GM21723 (cell line): ENCODE data around the gene UROD.

Source experiments
- ATAC-seq: cut with Tn5 transposase; IDR thresholded peaks from one replicate; pipeline ENCODE4 v1.9.1; 2021; ENCODE audit warnings: mild to moderate bottlenecking, moderate library complexity; ENCODE audit not compliant: unreplicated experiment

The UROD gene

DNA sequence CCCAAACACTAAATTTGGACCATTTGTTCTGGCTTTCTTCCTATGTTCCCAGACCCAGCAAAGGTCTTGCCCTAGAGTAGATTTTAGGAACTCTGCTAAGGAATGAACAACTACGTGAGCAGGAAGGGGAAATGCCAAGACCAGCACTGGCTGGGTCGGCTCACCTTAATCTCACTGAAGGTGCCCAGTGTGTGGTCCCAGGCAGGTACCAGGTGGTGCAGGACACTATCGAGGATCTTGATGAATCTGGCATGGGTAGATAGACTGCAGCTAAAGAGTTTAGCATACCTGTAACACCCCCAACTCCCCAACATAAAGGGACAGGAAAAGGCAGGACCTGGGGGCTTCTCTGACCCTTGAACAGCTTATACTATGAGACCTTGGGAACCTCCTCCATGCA is 4.0 kb upstream of the UROD start:
- ATAC-seq, result no peak

DNA sequence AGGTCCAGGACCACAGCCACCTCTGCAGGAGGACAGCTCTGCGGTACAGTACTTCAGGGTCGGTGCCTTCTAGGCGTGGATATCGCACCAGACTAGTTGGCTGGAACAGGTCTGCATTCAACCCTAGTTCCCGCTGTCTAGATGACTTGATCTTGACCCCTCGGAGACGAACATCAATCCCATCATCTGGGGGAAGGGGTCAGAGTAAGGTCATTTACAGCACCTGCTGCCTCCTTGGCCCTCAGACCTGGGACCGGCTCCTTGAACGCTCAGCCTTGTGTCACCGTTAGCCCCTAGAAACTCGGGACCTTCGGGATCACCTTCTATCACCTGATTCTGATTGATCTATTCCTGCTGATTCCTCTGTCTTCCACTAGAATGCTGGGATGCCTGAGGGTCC is 3.5 kb upstream of the UROD start:
- no peak for ATAC-seq

DNA sequence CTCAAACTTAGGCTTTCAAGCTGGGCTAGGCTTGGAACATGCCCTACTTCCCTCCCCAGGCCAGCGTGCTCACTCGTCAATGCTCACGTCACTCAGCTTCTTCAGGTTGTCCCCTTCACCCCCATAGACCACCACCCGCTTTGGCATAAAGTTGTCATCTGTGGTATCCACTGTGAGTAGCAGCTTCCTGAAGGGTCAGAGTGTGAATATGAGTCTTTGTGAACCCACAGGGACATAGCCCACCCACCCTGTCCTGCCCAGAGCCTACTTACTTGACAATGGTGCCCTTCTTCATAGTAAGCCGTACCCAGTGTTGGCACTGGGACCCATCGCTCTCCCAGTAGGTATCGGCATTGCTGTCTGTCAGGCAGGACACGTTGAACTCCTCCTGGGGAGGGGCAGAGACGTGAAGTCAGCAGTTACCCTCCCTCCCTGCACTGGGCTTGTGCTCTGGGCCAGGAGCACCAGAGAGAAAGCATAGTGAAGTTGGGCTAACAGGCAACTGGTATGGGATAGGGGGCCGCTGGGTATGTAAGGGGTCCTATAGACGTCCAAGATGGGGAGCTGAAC is 2.7 kb upstream of the UROD start:
- ATAC-seq, result no peak

DNA sequence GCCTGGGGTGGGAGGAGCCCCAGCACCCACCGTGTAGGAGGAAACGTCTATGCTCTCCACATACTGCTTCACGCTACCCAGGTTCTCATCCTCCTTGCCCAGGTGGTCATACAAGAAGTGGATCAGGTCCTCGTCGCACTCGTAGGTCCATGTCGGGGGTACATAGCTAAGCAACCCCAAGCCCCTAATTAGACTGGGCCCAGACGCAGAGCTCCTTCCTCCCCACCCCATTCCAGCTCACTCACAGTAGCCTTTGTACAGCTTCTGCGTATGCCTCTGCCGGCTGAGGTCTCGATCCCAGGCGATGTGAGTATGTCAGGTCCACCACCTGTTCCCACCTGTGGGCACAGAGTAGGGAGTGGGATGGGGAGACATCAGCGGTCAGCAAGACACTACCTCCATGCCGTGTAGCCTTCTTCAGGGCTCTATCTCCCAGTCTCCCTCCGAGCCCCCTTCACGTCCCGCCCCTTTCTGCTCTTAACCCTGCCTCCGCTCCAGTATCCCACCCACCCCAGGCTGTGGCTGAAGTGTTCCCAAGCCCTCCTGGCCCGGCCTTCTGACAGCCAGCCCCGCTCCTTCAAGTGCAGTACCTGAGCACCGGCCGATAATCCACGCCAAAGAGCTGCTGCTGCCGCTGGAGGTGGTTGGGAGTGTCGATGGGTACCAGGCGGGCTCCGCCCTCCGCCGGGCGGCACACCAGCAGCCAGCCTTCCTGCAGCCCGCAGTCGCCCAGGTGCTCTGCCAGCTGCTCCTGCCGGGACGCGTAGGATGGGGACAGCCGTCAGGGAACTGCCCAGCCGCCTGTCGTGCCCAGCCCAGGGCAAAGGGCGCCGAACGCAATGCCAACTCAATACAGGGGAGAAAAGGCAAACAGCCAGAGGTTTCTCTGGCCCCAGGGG is 1.8 kb upstream of the UROD start:
- ATAC-seq, result no peak

DNA sequence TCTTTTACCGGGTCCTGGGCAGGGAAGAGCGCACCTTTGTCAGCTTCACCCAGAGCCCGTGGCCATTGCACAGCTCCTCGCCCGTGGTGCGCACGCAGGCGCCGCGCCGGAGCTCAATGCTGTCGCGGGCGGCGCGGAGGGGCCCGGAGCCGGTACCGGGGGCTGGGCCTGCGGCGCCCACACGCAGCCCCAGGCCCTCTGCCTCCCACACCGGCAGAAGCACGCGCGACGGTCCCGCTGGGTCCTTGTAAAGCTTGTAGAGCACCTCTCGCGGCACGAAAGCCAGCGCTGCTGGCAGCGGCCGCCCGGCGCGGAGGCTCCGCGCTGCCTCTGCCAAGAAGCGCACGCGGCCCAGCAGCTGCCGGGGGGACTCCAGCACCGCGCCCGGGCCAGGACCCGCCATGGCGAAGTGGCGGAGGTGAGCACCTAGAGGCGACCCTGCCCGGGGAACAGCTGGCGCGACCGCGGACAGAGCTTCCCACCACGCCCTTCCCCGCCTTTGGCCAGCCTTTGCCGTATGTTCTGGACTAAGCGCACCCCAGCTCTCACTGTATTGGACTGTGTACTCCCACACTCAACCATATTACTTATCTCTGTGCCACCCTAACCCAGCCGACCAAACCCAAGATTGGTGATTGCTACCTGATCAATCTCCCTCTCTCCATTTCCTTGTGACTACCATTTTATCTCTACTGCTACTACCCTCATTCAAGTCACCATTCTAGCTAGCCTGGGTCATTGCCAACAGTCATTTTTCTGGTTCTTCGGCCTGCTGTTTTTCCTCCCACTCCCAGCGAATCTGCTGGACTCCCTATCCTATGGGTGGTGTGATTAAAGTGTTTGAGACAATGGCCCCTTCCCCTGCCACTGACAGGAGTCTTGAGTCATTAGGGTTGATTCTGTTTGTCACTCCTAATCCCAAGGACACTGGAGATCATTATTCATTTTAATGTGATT is 921 bp upstream of the UROD start, which contains the start of gene HECTD3:
HECTD3 (minus strand) TSS at position 470 of the 957 bp plus-strand sequence; CDS start at position 403, 67 bp downstream.
- peak; percentile 70 for ATAC-seq

DNA sequence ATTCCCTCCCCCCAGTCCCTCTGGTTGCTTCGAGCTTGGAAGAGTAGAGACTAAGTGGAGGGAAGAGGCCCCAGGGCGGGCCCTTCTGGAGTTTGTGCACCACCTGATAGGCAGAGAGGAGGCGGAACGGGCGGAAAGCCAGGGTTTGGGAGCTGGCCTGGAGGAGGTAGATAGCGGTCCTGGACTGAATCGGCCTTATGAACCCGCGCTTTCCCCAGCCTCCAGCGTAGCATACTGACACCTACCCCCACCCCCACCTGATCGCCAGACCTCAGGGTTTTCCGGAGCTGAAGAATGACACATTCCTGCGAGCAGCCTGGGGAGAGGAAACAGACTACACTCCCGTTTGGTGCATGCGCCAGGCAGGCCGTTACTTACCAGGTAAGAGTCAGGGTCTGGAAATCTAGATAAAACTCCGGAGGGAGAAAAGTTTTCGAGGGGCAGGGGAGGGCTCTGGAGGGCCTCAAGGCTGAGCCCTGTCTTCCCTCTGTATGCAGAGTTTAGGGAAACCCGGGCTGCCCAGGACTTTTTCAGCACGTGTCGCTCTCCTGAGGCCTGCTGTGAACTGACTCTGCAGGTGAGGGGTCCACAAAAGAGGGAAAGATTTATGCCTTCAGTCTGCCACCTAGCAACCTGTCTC is 705 bp downstream of the UROD start:
- ATAC-seq, result no peak

DNA sequence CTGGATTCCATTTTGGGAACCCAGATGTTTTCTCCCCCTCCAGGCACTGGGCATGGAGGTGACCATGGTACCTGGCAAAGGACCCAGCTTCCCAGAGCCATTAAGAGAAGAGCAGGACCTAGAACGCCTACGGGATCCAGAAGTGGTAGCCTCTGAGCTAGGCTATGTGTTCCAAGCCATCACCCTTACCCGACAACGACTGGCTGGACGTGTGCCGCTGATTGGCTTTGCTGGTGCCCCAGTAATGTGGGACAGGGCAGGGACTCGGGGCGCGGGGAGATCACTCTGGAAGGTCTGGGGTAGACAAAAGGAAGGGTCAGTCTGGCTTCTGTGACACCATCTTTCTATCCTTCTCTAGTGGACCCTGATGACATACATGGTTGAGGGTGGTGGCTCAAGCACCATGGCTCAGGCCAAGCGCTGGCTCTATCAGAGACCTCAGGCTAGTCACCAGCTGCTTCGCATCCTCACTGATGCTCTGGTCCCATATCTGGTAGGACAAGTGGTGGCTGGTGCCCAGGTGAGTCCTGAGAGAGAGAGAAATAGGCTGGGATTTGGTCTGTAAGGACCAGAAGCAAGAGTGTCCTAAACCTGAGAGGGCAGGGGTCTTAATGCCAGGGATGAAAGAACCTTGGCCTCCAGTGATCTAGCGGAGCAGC is 1.6 kb downstream of the UROD start:
- no peak for ATAC-seq

DNA sequence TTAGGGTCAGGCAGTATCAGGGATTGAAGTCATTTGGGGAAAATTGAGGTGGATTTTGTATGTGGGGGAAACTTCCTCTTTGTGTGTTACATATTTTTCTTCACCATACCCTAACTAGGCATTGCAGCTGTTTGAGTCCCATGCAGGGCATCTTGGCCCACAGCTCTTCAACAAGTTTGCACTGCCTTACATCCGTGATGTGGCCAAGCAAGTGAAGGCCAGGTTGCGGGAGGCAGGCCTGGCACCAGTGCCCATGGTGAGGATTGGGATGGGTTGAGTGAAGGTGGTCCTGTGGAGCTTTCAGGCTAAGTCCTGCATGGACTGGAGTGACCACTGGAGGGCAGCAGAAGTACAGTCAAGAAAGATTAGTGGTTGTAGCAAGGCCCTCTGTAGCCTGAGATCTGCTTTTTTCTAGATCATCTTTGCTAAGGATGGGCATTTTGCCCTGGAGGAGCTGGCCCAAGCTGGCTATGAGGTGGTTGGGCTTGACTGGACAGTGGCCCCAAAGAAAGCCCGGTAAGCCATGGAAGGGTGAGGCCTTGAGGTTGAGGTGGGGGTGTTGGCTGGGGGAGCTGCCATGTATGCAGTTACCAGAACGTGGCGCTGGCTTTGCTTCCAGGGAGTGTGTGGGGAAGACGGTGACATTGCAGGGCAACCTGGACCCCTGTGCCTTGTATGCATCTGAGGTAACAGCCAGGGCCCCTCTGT is 2.4 kb downstream of the UROD start:
- ATAC-seq, result no peak

DNA sequence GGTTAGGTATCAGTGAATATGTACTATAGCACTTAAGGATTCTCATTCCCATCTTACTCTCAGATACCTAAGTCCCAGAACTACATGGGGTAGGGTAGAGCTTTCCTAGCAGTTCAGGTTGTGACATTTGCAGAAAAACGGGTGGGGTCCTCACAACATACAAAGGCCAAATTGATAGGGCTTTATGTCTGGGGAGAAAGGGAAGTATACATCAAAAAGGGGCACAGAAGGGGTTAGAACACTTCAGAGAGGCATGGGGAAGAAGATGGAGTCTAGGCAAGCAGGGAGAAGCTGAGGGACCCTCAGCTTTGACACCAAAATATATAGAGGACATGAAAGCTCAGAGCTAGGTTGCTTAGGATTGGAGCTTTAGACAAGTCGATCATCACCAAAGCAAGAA is 3.6 kb downstream of the UROD start:
- no peak for ATAC-seq

DNA sequence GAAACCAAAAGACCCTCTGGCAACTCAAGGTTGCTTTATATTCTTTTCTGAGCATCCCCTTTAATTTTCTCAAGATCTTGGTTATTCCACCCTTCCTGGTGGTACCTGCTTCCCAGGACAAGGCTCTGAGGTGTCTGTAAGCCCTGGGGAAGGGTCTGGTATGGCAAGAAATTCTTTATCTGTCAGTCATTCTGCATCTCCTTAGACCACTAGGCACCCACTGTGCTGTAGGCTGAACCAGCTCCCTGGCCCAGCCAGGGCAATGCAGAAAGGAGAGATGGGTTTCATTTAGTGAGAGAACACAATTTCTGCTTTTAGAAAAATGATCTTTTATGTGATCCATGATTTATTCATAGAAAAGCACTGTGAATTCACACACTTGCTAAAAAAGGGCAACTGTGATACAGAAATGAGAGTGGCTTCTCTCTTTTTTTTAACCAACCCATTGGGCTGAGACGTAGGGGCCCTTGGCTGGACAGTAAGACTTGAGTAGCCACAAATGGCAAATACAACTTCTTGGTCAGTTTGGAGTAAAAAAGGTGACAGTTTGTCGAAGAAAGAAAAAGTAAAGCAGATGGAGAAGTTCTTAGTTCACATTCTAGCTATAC is 4.1 kb downstream of the UROD start:
- ATAC-seq, result no peak

DNA sequence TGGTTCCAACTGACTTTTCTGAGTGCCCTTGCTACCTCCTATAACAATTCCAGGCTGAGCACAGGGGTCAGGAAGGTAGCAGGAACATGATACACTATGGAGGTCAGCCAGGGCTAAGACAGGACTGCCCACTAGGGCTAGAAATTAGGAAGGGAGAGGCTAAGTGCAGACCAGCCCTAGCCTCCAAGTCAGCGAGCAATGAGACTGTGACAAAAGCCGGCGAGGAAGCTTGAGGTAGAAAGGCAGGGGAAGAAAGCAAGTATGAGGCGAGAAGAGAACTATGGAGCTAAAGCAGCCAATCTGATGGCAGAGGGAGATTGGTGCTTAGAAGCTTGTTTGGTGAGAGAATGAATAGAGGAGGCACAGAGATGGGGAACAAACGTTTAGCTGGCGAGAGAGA is 4.7 kb downstream of the UROD start:
- ATAC-seq, result no peak

DNA sequence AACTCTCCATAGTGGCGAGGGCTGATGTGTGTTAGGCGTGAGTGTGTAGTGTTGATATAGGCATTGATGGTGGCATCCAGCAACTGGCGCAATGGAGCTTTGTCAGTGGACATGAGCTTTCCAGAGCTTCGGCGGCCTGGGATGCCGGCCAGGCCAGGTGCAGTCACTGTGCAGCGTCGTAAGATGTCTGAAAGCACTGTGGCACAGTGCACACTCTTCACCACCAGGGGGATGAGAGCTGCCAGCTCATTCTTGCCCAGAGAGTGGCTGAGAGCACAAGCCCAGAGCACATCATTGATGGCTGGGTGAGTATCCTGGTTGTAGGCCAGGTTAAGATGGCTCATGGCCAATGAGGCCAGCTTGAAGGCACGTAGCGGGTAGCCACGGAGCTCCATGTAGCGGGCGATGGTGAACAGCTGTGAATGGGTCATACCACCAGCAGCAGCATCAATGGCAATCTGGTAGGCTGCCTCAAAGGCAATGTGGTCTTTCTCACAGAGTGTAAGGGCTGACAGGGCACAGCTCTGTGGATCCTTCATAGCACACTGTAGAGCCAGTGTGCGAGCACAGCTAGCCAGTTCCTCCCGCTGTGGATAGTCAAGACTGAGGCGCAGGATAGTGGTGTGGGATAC is 6.7 kb downstream of the UROD start:
- ATAC-seq, result peak; percentile 51

DNA sequence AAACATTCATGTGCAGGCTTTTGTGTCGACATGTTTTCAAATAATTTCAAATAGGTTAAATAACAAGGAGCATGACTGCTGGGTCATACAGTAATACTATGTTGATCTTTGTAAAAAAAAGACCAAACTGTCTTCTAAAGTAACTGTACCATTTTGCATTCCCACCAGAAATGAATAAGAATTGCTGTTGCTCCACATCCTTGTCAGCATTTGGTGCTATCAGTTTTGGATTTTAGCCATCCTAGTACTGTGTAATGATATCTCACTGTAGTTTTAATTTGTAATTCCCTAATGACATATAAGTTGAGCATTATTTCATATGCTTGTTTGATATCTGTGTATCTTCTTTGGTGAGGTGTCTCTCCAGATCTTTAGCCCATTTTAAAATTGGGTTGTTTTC is 11.6 kb downstream of the UROD start:
- no peak for ATAC-seq

DNA sequence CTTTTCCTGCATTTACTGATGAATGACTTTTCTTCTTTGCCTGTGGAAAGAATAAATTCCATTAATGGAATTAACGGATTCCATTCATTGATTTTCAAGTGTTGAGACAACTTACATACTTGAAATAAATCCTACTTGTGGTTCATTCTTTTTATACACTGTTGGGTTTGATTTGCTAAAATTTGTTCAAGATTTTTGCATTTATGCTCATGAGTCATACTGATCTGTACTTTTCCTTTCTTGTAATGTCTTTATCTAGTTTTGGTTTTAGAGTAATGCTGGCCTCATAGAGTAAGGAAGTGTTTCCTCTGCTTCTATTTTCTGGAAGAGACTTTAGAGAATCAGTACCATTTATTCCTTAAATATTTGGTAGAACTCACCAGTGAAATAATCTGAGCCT is 14.4 kb downstream of the UROD start:
- no peak for ATAC-seq

DNA sequence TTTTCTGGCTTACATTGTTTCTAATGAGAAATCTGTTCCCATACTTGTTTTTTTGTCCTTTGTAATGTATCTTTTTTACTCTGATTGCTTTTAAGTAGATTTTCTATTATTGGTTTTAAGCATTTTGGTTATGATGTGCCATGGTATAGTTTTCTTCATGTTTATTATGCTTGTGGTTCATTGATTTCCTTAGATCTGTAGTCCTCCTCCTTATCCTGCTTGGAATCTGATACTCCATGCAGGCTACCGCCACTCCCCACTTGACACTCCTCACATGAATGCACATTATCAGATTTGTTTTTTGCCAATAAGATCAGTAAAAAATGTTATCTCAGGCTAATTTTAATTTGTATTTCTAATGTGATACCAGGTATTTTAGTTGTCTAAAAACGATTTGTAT is 20.8 kb downstream of the UROD start:
- no peak for ATAC-seq

DNA sequence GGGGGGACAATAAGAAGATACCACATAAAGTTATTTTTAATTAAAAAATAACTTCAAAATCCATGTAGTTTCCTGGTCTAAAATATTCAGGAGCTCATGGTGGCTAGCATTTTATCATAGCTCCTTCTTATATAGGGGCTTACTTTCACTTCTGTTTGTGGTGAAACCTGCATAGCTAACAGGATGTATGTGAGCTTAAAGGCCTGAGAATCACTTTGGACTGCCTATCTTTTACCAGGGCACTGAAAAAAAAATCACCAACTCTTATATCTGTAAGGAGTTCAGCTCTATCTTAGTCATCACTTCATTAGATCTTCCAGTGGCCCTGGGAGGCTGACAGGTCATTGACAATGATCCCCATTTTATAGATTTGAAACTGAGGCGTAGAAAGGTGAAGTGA is 21.3 kb downstream of the UROD start:
- ATAC-seq, result no peak

DNA sequence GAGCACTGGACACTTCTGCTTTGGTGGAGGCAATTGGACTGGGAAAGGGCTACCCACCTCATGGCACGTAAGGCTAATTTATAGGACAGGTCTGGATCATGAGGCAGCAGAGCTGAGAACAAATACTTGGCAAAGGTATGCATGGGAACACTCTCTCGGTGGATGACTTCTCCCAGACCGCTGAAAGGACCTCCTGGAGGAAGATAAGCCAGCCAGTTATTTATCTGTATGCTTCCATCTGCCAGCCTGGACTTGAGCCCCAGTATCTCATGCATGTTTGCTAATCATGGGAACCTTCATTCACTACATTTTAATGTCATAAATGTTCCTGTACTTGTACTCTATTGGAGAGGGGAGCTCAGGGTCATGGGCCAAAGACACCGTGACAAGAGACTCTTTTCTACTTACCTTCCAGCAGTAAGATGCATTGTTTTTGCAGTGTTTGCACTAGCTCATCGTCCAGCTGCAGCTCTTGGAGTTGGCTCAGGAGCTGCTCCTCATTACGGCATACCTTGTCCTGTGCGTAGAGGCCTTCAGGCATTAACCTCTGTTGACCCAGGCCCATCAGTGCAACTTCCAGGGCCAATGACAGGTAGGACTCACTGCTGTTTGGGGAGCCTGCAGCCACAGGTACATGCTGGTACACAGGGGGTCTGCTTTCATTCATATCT is 23.7 kb downstream of the UROD start:
- ATAC-seq, result no peak

DNA sequence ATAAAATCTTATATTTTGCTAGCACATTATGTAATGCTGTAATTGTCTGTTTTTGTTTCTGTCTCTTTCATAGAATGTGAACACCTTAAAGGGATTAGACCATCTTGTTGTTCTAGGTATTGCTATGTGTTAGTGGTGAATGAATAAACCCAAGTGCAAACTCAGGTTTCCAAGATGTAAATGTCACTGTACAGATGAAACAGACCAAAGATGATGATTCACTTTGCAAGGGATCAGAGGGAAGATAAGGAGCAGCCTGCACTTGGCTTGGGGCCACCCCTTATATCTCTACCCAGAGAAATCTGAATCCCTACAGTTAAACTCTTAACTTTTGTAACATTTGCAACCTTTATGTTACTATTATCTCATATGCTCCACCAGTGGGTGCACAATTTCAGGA is 25.4 kb downstream of the UROD start:
- no peak for ATAC-seq
